HCEC 1CT (cell line): ENCODE data around the gene CDH4.

Experiments used
- DNase-seq: peaks from one replicate; pipeline ENCODE4 v3.0.0-alpha.2; 2017

The CDH4 gene

DNA sequence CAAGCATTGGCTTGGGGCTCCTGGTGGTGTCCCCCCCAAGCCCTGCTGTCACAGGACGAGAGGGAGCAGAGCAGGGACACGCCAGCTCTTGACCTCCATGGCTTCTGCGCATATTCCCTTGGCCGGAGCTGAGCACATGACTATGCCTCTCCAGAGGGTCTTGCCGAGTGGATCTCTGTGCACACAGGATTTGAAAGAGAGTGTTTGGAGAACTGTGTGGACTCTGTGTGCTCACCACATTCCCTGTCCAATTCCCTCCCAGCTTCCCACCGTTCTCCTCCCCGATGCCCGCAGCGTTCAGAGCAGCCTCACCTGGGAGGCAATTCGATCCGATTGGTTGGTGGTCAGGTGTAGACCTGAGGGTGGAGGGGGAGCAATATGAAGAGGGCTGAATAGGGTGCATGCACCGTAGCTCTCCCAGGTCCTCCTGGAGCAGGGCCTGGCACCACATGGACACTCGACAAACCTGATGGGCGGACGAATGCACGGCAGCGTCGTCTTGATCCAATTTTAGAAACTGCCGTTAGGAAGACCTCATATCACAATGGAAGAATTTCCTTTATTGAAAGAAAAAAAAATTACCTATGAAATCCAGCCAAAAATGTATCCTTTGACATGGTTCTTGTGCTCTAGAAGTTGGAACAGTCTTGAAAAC is 287.8 kb downstream of the CDH4 start:
- DNase-seq = no peak

DNA sequence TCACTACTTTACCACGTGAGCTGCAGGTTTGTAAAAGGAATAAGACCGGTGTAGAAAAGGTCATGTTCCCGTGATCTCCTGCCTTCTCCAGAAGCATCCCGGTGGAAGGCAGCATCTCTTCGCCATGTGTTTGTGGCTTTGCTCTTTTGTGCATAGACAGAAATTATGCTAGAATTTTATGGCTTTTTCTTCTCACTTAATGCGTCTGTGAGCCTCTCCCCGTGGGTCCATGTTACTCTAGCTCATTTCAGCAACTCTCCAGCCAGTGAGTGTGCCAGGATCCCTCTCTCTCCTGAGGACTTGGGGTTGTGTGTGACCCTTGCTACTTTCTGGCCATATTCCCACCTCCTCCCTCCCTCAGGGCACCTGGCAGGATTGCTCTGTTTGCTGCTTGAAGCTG is 289.5 kb downstream of the CDH4 start:
- DNase-seq = no peak

DNA sequence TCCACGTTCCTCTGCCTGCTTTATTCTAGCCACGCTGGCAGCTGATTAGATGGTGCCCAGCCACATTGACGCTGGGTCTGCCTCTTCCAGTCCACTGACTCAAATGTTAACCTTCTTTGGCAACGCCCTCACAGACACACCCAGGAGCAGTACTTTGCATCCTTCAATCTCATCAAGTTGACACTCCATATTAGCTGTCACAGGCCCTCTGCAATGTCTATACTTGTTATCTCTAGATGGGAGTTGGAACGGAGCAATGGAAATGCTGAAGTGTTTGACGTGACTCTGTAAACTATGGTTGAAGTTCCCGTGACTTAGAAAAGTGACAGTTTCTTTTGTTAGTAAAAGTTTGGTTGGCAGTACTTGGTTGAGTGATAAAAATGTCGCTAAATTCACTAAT is 291.0 kb downstream of the CDH4 start:
- no peak for DNase-seq

DNA sequence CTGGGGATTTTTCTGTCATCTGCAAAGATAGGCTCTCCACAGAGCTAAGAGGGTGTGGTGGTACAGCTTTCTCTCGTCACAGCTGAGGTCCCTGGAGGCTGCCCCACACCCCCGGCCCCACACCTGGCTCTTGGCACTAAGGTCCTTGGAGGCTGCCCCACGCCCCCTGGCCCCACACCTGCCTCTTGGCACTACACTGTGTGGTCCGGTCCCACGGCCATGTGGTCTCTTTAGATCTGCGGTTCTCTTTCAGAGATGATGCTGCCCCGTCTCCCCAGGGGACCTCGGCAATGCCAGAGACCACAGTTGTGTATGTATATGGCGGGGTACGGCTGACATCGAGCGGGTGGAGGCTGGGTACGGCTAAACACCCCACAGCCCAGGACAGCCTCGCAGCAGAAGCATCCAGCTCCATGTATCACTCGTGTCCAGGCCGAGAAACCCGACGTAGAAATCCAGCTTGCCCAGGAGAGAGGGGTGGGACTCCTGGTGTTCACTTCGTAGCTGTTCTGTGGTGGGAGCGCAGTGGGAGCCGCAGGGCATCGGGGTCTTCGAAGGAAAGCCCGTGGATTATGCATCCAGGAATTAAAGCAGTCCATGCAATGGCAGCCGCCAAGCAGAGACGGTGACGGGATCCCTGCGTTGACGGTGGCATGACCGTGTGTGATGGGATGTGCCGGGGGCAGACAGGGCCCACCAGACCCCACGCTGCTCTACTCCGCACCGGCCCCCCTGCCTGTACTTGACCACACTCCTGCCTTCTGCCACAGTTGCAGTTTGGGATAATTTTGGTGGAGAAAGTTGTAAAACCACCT is 292.1 kb downstream of the CDH4 start:
- no peak for DNase-seq

DNA sequence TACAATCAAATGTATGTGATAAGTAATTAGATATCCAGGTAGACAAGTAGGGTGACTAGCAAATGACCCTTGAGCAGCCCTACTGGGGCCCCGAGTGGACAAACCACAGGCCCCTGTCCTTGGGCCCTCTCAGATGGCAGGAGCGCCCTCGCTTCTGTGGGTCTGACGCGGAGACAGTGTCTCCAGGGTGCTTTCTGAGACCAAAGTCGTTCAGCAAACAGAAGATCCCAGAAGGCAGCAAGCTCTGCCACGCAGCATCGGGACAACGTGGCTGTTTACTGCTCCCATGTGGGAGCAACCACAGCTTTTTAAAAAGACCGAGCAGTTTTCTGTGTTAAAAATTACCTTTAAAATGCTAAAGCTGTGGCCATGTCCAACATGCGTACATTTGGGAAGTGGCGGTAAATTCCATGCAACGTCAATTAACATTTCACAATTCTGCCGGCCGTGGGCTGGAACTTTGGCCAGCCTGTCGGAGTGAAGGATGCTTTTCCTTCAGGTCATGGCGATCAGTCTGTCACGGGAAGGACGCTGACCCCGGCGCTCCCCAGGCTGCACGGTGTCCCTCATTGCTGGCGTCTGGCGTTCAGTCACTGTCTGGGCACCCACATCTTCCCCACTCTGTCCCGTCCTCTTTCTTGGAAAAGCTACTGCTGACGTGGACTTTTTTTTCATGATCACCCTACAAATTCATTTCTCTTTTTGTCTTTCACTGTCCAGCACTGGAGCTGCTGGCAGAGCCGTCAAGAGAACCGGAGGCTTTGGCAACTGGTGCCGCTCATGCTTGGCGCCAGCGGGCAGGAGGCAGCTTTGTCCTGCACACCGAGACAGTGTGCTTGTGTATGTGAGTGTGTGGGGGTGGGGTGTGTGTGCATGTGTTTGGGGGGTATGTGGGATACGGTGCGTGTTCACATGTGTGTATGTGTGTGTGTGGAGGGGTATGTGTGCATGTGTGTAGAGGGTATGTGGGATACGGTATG is 293.1 kb downstream of the CDH4 start:
- DNase-seq = no peak

DNA sequence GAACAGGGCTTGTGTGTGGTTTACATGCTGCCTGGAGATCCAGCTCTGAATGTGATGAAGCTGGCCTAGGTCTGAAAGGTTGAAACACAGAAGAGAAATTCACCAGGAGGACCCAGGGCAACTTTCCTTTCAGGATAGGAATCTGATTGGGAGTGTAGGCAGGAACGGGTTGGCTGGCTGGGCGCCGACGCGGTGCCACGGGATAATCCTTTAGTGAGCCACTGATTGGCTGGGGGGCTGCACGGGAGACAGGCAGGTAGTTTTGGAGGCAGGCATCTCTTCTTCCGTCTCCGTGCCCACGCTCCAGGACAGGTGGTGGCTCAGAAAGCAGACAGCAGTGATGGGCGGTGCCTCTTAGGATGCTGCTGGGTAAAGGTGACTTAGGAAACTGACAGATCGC is 294.6 kb downstream of the CDH4 start:
- DNase-seq = no peak

DNA sequence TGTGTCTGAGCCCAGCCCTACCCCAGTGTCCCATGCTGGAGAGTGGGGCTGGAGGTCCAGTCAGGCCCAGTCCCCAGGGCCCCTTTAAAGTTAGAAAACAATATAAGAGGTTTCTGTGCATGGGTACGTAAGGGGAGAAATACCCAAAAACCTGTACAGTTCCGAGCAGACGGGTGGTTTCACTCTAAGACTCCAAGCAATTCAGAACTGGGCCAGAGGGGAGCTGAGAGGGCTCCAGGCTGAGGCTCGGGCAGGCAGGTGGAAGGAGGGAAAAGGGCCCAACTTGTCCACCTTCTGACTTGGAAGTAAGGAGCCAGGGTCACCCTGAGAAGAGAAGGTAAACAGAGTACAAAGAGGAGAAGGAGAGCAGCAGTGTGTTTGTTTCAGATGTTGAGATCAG is 296.0 kb downstream of the CDH4 start:
- DNase-seq = no peak

DNA sequence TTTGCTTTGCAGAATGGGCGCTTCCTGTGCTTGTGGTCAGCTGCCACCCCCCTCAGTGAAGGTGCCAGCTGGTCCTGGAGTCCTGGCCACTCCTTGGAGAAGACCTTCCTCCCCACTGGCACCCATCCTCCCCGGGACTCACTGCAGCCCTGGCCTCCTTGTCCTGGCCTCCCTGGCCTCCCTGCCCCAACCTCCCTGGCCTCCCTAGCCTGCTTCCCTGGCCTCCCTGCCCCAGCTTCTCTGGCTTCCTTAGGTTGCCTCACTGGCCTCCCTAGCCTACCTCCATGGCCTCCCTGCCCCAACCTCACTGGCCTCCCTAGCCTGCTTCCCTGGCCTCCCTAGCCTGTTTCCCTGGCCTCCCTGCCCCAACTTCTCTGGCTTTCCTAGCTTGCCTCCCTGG is 297.8 kb downstream of the CDH4 start:
- no peak for DNase-seq

DNA sequence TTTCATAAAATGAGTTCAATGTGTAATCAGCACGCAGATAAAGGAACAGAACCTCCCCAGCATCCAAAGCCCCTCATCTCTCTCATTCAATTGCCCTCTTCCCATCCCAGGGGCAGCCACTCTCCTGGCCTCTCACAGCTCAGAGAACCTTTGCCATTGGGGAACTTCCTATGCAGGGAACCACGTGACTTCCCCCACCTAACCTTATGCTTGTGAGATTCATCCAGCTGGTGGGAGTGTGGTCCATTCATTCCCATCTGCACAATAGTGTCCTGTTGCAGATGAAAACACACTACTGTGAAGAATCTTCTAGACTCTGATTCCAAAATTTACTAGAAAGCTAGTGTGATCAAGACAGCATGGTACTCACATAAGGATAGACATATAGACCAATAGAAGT is 299.3 kb downstream of the CDH4 start:
- DNase-seq = no peak

DNA sequence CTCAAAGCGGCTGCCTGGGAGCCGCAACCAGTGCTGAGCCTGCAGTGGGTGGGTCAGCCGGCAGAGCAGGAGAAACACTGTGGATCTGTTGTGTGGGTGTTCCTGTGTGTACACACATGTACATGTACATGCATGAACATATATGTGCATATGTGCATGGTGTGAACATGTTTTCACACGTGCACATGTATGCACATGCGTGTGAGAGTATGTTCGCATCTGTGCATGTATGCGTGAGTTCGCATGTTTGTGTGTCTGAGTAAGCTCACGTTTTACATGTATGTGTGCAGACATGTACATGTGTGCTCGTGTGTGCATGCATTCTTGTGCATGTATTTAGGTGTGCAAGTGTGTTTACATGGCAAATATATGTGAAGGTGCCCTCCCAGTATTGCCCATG is 302.6 kb downstream of the CDH4 start:
- DNase-seq = no peak

DNA sequence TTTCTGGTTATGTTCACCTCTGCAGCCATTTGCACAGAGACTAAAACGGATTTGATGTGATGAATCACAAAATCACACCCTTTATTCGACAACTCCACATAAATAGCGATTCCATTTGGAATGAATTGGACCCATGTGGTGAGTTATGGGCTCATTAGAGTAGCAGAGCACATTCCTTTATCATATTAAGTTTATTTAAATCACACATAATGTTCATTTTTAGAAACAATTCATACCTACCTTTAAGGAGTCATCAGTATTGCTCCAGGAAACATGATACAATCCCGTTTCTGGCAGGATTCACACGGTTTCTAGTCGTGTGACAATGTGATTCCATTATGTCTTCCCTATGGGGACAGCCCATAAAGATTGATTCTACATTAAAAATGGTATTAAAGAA is 303.5 kb downstream of the CDH4 start:
- DNase-seq = peak; percentile 2

DNA sequence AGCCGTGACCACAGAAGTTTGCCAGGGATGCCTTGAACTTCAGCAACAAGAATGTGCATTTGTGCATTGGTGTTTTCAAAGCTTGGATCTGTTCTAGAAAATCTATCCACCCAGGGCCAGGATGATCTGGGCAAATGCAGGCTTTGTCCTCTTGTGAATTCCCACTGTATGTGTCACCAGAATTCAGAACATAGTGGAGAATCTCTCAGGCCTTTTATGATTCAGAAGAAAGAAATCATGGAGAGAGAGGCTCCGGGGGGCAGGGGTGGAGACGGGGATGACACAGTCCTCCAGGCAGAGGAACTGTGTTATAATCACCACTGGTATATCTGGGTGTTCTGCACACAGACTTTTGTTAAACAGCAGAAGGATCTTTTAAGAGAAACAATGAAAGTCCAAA is 304.1 kb downstream of the CDH4 start:
- peak; percentile 93 for DNase-seq

DNA sequence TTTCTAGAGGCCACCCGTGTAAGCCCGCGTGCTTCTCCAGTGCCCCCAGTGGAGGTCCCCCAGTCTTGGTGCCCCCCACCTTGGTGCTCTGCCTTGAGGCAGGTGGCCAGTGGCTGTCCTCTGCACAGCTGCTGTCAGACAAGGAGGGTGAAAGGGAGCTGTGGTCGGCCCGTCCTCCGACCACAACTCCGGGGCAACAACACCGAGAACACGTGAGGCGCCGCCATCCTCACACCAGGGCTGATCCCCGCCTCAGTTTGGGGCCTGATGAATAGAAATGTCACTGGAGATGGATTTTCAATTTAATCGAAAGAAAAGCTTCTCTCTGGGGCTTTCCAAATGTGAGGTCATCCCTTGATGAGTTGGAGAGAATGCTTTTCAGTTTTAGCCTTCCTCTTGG is 304.6 kb downstream of the CDH4 start:
- no peak for DNase-seq

DNA sequence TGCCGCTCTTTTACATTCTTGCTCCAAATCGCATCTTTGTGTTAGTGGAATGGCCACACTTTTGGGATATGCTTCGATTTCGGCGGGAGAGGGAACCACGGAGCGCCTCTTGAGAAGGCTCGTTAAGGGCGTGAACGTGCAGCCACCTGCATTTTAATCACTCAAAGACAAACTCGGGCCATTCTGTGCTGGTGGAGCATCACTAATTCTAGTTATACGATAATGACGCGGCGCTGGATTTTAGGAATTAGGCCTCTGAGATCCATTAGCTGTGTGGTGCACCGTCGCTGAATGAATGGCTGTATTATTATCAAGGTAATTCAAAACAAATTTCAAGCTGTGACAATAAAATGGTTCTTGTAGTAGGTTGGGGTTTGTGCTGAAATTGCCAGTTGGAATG is 305.6 kb downstream of the CDH4 start:
- DNase-seq = no peak

DNA sequence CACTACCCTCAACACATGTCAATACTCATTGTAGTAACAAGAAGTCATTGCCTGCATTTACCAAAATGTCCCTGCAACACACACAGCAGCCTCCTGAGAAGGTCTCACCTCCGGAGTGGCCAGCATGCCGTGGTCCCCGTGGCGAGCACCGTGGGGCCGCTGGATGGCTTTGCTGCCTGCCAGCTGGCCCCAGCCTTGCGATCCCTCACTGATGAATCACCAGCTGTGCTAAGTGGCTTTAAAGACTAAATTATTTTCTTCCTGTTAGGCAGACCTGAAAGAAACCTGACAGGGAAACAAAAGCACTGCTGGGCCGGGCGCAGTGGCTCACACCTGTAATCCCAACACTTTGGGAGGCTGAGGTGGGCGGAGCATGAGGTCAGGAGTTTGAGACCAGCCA is 306.7 kb downstream of the CDH4 start:
- peak; percentile 41 for DNase-seq

DNA sequence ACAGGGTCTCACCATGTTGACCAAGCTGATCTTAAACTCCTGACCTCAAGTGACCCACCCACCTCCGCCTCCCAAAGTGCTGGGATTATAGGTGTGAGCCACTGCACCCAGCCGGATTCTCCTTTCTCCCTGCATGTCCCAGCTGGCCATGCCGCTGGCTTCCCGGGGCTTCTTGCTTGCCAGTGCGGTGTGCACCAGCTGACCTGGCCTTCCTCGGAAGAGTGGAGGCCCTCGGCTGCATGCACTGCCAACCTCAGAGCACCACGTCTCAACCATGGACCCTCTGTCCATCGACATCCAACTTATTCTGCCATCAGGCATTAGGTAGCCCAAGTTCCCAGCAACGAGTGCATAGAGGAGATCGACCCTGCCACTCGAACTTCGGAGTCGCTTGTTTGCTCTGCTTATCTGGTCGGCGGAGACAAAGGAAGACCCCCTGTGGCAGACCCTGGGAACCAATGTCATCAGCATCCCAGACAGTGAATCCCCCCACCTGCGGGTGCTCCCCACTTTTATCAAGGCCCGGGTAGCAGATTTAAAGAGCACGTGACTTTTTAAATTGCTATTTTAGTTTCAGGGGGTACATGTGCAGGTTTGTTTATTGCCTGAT is 307.8 kb downstream of the CDH4 start:
- DNase-seq = no peak

DNA sequence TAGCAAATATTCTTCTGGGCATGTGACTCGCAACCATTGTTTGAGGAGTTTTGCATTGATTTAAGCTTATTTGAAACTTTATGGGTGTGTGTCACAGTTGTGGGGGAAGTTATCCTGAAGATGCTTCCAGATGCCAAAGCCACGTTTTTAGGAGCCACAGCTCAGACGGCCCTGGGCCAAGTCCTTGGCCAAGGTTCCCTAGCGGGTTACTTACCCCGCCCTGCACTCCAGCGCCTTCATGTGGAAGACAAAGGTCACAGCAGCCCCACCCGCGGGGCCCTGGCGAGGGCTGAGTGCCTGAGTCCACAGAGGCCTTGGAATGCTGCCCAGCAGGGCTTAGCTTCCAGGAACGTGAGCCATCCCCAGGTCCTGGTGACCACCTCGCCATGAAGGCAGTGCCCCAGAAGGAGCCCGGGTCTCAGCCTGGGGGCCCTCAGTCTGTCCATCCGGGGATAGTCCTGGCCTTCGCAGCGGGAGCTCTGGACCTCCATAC is 308.3 kb downstream of the CDH4 start:
- DNase-seq = peak; percentile 4

DNA sequence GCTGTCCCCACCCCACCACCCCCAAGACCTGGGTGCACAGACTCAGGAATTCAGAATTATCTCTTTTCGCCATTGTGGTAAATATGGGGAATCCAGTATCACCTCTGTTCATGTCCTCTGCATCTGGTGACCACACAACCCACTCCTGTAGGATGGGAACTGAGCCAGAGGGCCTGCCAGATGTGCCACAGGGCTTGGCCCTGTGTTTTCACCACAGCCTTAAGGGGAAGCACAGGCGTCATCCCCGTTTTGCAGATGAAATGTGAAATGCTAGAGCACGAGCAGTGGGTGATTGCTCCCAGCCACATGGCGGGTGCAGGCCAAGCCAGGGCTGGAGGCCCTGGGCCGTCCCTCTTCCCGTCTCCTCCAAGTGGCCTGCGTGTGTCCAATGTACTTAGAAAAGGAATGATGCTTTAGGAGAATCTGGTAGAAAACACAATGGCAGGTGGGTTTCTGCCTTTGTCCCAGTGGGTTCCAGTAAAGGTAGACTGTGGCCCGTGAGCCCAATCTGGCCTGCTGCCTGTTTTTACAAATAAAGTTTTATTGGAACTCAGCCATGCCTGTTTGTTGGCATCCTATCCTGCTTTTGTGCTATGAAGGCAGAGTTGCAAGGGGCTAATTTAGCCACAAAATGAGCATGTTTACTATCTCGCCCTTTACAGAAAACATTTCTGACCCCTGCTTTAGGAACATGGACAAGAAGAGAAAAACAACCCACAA is 309.2 kb downstream of the CDH4 start:
- no peak for DNase-seq

DNA sequence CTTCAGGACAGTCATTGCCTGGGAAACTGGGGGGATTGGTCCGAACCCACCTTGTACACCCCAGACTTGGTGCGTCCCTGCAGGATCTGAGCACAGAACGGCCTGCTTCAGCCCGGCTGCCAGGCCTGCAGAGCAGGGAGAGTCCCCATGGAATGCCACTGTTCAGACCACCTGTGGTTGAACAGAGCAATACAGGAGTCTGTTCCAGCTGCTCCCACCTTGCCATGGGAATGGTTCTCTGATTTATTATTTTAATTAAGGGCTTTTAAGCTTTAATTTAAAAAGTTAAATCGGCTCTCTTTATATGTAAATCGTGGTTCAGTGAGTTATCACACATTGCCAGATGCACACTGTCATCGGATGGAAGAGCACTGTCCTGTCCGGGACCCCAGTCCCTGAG is 310.4 kb downstream of the CDH4 start:
- no peak for DNase-seq

DNA sequence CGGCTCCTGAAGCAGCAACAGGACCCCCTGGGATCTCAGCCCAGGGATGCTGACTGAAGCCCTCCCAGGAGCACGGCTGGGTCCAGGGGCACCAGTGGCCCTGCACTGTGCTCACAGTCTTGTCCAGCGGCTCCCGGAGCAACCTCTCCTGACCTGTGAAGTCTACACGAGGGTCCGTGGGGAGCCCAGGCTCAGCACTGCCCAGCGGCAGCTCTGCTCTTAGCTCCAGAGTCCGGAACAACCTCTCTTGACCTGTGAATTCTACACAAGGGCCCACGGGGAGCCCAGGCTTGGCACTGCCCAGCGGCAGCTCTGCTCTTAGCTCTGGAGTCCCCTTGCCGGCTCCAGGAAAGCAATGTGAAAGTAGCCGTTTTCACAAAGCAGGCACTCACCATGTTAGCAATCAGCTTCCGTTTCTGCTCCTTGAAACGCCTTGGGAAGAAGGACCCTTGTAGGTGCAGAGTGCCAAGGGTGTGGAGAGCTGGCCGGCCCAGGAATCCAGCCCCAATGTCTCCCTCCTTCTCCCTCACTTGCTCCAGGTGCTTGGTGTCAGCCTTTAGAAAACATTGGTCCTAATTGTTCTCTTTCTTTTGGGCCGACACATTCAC is 310.9 kb downstream of the CDH4 start:
- DNase-seq = no peak

DNA sequence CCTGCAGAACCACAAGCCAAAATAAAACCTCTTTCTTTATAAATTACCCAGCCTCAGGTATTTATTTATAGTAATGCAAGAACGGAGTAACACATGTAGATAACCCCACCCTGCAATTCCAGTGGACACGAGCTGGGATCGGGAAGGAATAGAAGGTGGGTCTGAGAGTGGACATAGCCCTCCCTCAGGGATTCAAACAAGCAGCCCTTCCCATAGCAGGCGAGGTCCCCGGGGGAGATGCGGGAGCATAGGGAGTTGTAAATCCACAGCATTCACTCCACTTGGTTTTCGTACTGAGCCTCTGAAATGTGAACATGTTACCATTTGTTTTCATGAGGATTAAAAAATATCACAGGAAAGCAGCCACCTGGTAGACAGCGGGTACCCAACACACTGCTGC is 312.6 kb downstream of the CDH4 start:
- DNase-seq = no peak

DNA sequence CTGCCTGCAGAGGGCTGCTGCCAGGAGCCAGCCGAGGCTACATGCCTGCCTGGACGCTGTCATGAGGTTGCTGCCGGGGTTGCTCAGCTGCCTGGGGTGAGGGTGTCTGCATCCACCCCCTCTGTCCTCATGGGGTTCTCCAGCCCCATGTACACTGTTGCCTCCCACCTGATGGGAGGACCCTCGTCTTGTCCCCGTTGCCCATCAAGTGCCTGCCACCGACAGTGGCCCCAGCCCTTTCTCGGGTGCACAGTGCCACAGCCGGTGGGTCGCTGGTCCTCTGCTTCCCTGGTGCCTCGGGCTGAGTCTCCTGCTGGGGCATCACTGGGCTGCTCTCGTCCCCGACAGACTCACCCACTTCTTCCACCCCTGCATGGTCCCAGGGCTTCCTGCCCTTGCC is 313.7 kb downstream of the CDH4 start:
- DNase-seq = no peak
